Activated CD8-positive, alpha-beta T cell treated with anti-CD3 and anti-CD28 coated beads, Interleukin-2, amount 10 ng/mL, durations not matched to agents 7 days and 5 days (primary cell): ENCODE measurements around the gene LIMS2. TPM values are rescaled to one million over a fixed set of nuclear protein-coding genes. Genes with fewer than 3 reads are reported as not detected.

Source experiments
- ATAC-seq: fragments of 150-1000 bp; cut with Tn5 transposase; one replicate; pipeline ENCODE4 v1.10.0; 2021; ENCODE audit warnings: moderate library complexity
- CTCF ChIA-PET: fragments of 350-600 bp; sonication (Branson Sonifier 250); formaldehyde crosslinking; loops from one replicate; lab custom pipeline; 2021; ENCODE audit warnings: antibody characterized with exemption; lab: Charles Lee
- POLR2A ChIA-PET: fragments of 350-600 bp; sonication (Branson Sonifier 250); formaldehyde crosslinking; loops from one replicate; lab custom pipeline; 2021; ENCODE audit warnings: antibody characterized with exemption; lab: Charles Lee
- DNase-seq: peaks from one replicate; pipeline ENCODE4 v3.0.0-alpha.2; 2020
- H3K27ac Mint-ChIP-seq: one replicate; pipeline ENCODE4 v1.8.0; 2021; ENCODE audit warnings: mild to moderate bottlenecking, mixed read lengths
- H3K27me3 Mint-ChIP-seq: one replicate; pipeline ENCODE4 v1.8.0; 2021; ENCODE audit warnings: low read depth, mixed read lengths
- H3K36me3 Mint-ChIP-seq: one replicate; pipeline ENCODE4 v1.8.0; 2021; ENCODE audit warnings: low read depth, mixed read lengths
- H3K4me1 Mint-ChIP-seq: one replicate; pipeline ENCODE4 v1.8.0; 2021; ENCODE audit warnings: low read depth, mixed read lengths
- H3K4me3 Mint-ChIP-seq: one replicate; pipeline ENCODE4 v1.8.0; 2021; ENCODE audit warnings: mild to moderate bottlenecking, mixed read lengths
- H3K9me3 Mint-ChIP-seq: one replicate; pipeline ENCODE4 v1.8.0; 2022; ENCODE audit warnings: mixed read lengths; ENCODE audit not compliant: insufficient read depth
- total RNA-seq, 2 experiments: library from RNA; stranded (reverse); gene quantifications; one replicate each; pipeline ENCODE4 v1.2.3, GENCODE V29; 2021

Gene LIMS2
- total RNA-seq, 2 experiments from 2014 or later, result 35.3 to 38.3 TPM

DNA sequence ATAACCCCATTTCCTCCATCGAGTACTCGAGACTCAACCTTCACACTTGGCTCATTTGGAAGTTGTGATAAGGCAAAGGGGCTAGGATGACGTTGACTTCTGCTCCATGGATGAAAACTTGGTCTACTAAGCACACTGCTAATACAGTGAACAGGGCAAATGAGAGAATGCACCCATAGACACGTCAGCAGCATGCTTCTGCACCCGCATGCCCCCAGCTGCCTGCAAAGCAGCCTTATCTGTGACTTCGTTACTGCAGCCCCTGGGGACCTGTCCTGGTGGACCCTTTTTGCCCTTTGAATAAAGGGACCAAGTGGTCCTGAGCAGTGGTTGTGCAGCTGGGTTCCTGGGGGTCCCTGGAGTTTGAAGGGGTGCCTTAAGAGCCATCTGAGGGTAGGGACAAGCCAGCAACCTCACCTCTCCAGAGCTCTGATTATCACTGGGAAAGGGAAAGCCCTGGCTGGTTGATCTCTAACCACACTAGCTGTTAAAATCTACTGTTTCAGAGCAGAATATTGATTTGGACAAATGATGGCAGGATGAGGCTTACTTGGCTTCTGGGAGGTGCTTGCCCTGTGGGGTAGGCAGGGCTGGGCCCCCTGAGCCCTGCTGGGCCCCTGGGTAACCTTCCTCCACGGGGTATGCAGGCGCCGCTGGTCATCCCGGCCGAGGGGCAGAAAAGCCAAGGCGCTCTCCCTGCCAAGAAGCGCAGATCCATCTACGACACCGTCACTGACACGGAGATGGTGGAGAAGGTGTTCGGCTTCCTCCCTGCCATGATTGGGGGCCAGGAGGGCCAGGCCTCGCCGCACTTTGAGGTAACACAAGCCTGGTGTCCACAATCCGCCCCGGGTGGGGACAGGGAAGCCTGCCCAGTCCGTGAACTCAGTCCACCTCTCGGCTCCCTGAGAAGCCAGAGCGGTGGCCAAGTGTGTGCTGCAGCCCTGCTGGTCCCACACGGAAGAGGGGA lies 67.0 kb downstream of the LIMS2 start:
- ATAC-seq (no peak), DNase-seq (no peak)
- no peak overlapping the region for H3K27ac Mint-ChIP-seq
- H3K27me3 Mint-ChIP-seq, result peaks cover 4% of the 10 kb centered on the region
- peaks cover 4% of the 10 kb centered on the region for H3K36me3 Mint-ChIP-seq
- H3K4me1 Mint-ChIP-seq, result peaks cover 18% of the 10 kb centered on the region
- peaks cover 4% of the 10 kb centered on the region for H3K9me3 Mint-ChIP-seq
- POLR2A ChIA-PET, result no interaction called here
- H3K4me3 Mint-ChIP-seq, result no peak overlapping the region
- CTCF ChIA-PET, result interaction anchor here (1.8 kb wide), 1 partner anchor 17 kb away, joined by 9 read pairs; no protein-coding TSS in a partner anchor

GRCh38 chr2:127607399-127607908 lies 67.9 kb downstream of the LIMS2 start:
- Mint-ChIP-seq H3K27ac (no peak overlapping the region), H3K4me1 (peaks cover 18% of the 10 kb centered on the region), H3K4me3 (no peak overlapping the region), H3K36me3 (peaks cover 3% of the 10 kb centered on the region), H3K9me3 (no peaks in the 10 kb centered on the region), H3K27me3 (no peaks in the 10 kb centered on the region)
- ATAC-seq, result no peak
- ChIA-PET CTCF (interaction anchor here (1.8 kb wide), 1 partner anchor 16 kb away, joined by 9 read pairs; no protein-coding TSS in a partner anchor), POLR2A (no interaction called here)
- no peak for DNase-seq

DNA sequence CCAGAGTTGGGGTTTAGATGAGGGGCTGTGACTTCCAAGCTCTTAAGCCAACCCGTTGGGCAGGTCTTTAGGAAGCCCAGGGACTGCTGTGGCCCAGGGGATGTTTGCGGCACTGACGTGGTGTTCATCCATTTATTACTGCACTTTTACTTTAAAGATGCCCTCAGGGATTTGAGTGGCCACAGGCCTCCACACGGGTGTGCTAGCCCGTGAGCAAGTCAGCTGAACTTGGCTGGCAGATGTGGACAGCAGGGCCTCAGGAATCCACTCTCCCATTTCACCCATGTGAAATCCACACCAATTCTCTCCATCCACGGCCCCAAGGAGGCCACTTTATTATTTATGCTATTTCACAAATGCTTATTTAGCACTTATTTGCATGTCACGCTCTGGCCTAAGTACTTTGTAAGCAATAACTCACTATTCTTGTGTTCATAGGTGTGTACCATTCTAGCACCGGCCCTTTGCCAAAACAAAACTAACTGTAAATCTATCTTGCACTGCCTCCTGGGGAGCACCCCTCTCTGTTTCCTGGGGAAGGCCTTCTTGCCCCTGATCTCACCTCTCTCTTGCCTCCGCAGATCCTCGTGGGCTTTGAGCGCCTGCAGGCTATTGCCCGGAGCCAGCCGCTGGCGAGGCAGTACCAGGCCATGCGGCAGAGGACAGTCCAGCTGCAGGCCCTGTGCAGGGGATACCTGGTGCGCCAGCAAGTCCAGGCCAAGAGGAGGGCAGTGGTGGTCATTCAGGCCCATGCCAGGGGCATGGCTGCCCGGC lies 68.5 kb downstream of the LIMS2 start:
- H3K36me3 Mint-ChIP-seq, result peaks cover 3% of the 10 kb centered on the region
- no peaks in the 10 kb centered on the region for H3K27me3 Mint-ChIP-seq
- H3K4me3 Mint-ChIP-seq, result no peak overlapping the region
- H3K27ac Mint-ChIP-seq, result no peak overlapping the region
- ATAC-seq (no peak), DNase-seq (no peak)
- no peaks in the 10 kb centered on the region for H3K9me3 Mint-ChIP-seq
- H3K4me1 Mint-ChIP-seq, result peaks cover 18% of the 10 kb centered on the region
- POLR2A ChIA-PET, result no interaction called here
- CTCF ChIA-PET, result interaction anchor here (1.2 to 1.8 kb wide), 2 partner anchors 15 to 33 kb away, joined by 3 to 9 read pairs; no protein-coding TSS in a partner anchor

GRCh38 chr2:127605691-127606263 lies 69.6 kb downstream of the LIMS2 start:
- H3K9me3 Mint-ChIP-seq, result no peaks in the 10 kb centered on the region
- peaks cover 18% of the 10 kb centered on the region for H3K4me1 Mint-ChIP-seq
- no peak overlapping the region for H3K27ac Mint-ChIP-seq
- peaks cover 3% of the 10 kb centered on the region for H3K36me3 Mint-ChIP-seq
- ATAC-seq (no peak), DNase-seq (no peak)
- ChIA-PET POLR2A (no interaction called here), CTCF (interaction anchor here (1.2 to 6.0 kb wide), 3 partner anchors 10 to 34 kb away, joined by 3 to 48 read pairs (median 4); no protein-coding TSS in a partner anchor)
- H3K27me3 Mint-ChIP-seq, result no peaks in the 10 kb centered on the region
- no peak overlapping the region for H3K4me3 Mint-ChIP-seq

- Mint-ChIP-seq H3K9me3 (no peaks in the 10 kb centered on the region), H3K4me3 (no peak overlapping the region), H3K36me3 (peaks cover 3% of the 10 kb centered on the region), H3K27ac (no peak overlapping the region), H3K4me1 (peaks cover 18% of the 10 kb centered on the region), H3K27me3 (no peaks in the 10 kb centered on the region)
- DNase-seq, result no peak
- POLR2A ChIA-PET, result no interaction called here
- no peak for ATAC-seq
- CTCF ChIA-PET, result interaction anchor here (2.0 to 6.0 kb wide), 2 partner anchors 9 to 13 kb away, joined by 4 to 48 read pairs; no protein-coding TSS in a partner anchor
Observed at GRCh38 chr2:127604986-127605385, 70.3 kb downstream of the LIMS2 start.

DNA sequence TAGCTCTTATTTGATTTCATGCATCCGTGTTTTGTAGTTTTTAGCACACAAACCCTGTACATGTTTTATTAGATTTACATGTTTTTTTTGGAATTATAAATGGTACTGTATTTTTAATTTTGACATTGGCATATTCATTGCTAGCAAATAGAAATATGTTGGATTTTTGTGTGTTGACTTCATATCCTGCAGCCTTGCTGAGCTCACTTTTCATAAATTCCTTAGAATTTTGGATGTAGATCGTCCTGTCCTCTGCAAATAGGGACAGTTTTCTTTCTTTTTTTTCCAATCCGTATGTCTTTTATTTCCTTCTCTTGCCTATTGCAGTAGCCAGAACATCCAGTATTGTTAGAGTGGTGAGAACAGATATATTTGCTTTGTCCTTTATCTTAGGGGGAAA lies 76.1 kb downstream of the LIMS2 start:
- POLR2A ChIA-PET, result no interaction called here
- H3K4me1 Mint-ChIP-seq, result peaks cover 2% of the 10 kb centered on the region
- H3K27ac Mint-ChIP-seq, result no peak overlapping the region
- CTCF ChIA-PET, result interaction anchor here (1.2 to 1.7 kb wide), 3 partner anchors 9 to 51 kb away, joined by 3 to 8 read pairs (median 6); no protein-coding TSS in a partner anchor
- DNase-seq (no peak), ATAC-seq (no peak)
- no peaks in the 10 kb centered on the region for H3K9me3 Mint-ChIP-seq
- H3K4me3 Mint-ChIP-seq, result no peak overlapping the region
- H3K36me3 Mint-ChIP-seq, result peaks cover 3% of the 10 kb centered on the region
- H3K27me3 Mint-ChIP-seq, result peaks cover 7% of the 10 kb centered on the region

- H3K27me3 Mint-ChIP-seq, result peaks cover 7% of the 10 kb centered on the region
- no peak for DNase-seq
- ChIA-PET POLR2A (no interaction called here), CTCF (interaction anchor here (1.2 to 1.7 kb wide), 3 partner anchors 8 to 52 kb away, joined by 3 to 8 read pairs (median 6); no protein-coding TSS in a partner anchor)
- H3K9me3 Mint-ChIP-seq, result no peaks in the 10 kb centered on the region
- H3K36me3 Mint-ChIP-seq, result peaks cover 3% of the 10 kb centered on the region
- no peak overlapping the region for H3K27ac Mint-ChIP-seq
- H3K4me3 Mint-ChIP-seq, result no peak overlapping the region
- H3K4me1 Mint-ChIP-seq, result no peaks in the 10 kb centered on the region
- no peak for ATAC-seq
Observed at GRCh38 chr2:127598711-127599110, 76.6 kb downstream of the LIMS2 start.

DNA sequence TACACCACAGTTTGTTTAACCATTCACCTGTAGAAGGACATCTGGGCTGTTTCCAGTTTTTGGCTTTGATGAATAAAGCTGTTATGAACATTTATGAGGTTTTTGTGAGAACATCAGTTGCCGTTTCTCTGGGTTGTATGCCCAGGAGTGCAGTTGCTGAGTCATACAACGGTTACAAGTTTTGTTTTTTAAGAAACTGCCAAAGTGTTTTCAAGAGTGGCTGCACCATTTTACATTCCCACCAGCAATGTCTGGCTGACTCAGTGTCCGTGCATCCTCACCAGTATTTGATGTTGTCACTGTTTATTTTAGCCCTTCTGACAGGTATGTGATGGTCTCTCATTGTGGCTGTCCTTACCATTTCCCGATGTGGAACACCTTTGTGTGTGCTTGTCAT lies 77.3 kb downstream of the LIMS2 start:
- ChIA-PET CTCF (no interaction called here), POLR2A (no interaction called here)
- DNase-seq (no peak), ATAC-seq (no peak)
- H3K9me3 Mint-ChIP-seq, result no peaks in the 10 kb centered on the region
- no peak overlapping the region for H3K4me3 Mint-ChIP-seq
- H3K36me3 Mint-ChIP-seq, result peaks cover 2% of the 10 kb centered on the region
- H3K27ac Mint-ChIP-seq, result no peak overlapping the region
- H3K4me1 Mint-ChIP-seq, result no peaks in the 10 kb centered on the region
- peaks cover 7% of the 10 kb centered on the region for H3K27me3 Mint-ChIP-seq

DNA sequence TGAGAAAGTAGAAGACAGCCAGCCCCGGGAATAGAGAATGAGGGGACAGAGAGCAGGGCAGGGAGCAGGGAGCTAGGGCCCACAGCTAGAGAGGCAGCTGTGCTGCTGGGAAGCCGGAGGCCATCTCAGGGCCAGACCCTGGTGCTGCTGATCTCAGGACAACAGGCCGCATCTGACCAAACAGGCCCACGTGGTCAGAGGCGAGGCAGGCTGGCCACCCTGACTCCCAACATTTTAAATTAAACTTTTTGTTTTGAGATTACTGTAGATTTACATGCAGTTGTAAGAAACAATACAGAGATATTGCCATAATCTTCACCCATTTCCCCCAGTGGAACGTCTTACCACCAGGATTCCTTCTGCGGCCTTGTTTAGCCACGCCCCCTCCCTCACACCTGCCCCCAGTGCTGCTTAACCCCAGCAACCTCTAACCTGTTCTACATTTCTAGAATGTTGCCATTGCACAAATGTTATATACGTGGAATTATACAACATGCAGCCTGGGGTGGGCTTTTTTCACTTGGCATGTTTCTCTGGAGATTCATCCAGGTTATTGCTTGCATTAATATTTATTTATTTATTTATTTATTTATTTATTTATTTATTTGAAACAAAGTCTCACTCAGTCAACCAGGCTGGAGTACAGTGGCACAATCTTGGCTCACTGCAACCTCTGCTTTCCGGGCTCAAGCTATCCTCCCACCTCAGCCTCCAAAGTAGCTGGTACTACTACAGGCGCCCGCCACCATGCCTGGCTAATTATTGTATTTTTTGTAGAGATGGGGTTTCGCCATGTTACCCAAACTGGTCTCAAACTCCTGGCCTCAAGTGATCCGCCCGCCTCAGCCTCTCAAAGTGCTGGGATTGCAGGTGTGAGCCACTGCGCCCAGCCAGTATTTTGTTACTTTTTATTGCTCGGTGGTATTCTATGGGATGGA lies 78.0 kb downstream of the LIMS2 start:
- ATAC-seq (no peak), DNase-seq (no peak)
- Mint-ChIP-seq H3K4me1 (no peaks in the 10 kb centered on the region), H3K27ac (no peak overlapping the region), H3K36me3 (no peaks in the 10 kb centered on the region), H3K9me3 (no peaks in the 10 kb centered on the region), H3K27me3 (peaks cover 7% of the 10 kb centered on the region), H3K4me3 (no peak overlapping the region)
- CTCF ChIA-PET, result interaction anchor here (1.8 kb wide), 1 partner anchor 8 kb away, joined by 4 read pairs; no protein-coding TSS in a partner anchor
- POLR2A ChIA-PET, result no interaction called here

DNA sequence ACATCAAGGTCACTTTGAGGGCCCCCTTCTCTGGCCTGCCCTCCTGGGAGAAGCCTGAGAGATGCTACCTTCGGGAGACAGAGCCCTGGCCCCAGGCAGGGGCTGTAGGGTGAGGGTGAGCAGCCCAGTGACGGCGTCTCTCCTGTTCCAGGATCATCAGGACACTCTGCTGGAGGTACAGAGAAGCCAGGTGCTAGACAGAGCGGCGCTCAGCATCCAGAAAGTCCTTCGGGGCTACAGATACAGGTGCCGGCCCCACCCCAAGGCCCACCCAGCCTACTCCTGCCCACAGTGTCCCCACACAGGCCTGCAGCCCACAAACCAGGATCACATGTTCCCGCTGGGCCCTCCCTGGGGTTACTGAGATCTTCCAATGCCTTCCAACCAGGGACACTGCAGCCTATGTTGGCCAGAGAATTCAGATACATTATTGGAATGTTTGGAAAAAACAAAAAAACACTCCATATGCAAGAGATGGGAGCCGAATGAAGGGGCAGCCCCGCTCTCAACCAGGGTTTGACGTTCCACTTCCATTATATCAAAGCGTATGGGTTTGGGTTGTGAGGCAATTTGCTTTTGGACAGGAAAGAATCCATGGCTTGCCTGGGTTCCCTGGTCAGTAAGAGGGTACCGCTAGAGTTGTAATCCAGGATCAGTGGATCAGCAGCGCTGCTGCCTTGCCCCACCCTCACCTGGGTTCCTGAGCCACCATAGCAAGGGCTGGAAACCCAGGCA lies 78.9 kb downstream of the LIMS2 start:
- CTCF ChIA-PET, result interaction anchor here (1.4 to 1.8 kb wide), 2 partner anchors 9 to 53 kb away, joined by 4 to 5 read pairs; no protein-coding TSS in a partner anchor
- POLR2A ChIA-PET, result no interaction called here
- DNase-seq (no peak), ATAC-seq (no peak)
- H3K27me3 Mint-ChIP-seq, result peaks cover 7% of the 10 kb centered on the region
- H3K4me1 Mint-ChIP-seq, result no peaks in the 10 kb centered on the region
- no peaks in the 10 kb centered on the region for H3K9me3 Mint-ChIP-seq
- H3K27ac Mint-ChIP-seq, result no peak overlapping the region
- no peak overlapping the region for H3K4me3 Mint-ChIP-seq
- no peaks in the 10 kb centered on the region for H3K36me3 Mint-ChIP-seq
